Endothelial cell of umbilical vein (primary cell): ENCODE data around the gene RPL7L1. TPM values are rescaled to one million over a fixed set of nuclear protein-coding genes. Genes with fewer than 3 reads are reported as not detected.

Experiments used
- BruUV-seq: library from RNA; stranded (reverse); fragments of 400-500 nt; replicated peaks from 2 replicates; lab custom pipeline; 2021; lab: Mats Ljungman, UMichigan
- CTCF ChIA-PET: fragments of 300-600, 350-600 bp; sonication (Branson Sonifier 250); formaldehyde crosslinking; loops from one replicate; lab custom pipeline; 2021; ENCODE audit warnings: antibody characterized with exemption, inconsistent platforms; lab: Charles Lee
- POLR2A ChIA-PET: fragments of 300-600, 350-600 bp; sonication (Branson Sonifier 250); formaldehyde crosslinking; loops from one replicate; lab custom pipeline; 2021; ENCODE audit warnings: antibody characterized with exemption, inconsistent platforms; lab: Charles Lee
- DNase-seq: peaks from one replicate; pipeline ENCODE4 v3.0.0-alpha.2; 2011; ENCODE audit warnings: low read depth, low spot score
- FAIRE-seq: peaks from 2 replicates; lab custom pipeline; 2011; peaks lifted over from hg19 to GRCh38; lab: Jason Lieb, UNC
- H2AFZ ChIP-seq: 2 replicates; pipeline ENCODE4 v1.6.0; 2012; ENCODE audit warnings: low read depth, low read length, control low read depth, inconsistent platforms
- H3K27ac ChIP-seq: 2 replicates; pipeline ENCODE4 v1.5.1; 2011; ENCODE audit warnings: low read depth, mild to moderate bottlenecking, control low read depth, low read length, moderate library complexity; ENCODE audit not compliant: insufficient read depth
- H3K27me3 ChIP-seq, 2 experiments: 2 replicates each; pipeline versions ENCODE4 v1.6.0 to v1.6.1; 2011; ENCODE audit warnings: low read length in 2 of 2, mixed read lengths in 1 of 2; ENCODE audit not compliant: control insufficient read depth in 2 of 2, insufficient read depth in 2 of 2
- H3K36me3 ChIP-seq, 2 experiments: 2 replicates in 1 of 2; 3 replicates in 1 of 2; pipeline ENCODE4 v1.5.1; 2011; ENCODE audit warnings: low read length in 2 of 2, mild to moderate bottlenecking in 1 of 2, moderate library complexity in 1 of 2; ENCODE audit not compliant: control insufficient read depth in 2 of 2, insufficient read depth in 2 of 2; ENCODE audit errors: extremely low read depth in 1 of 2
- H3K4me1 ChIP-seq: 3 replicates; pipeline ENCODE4 v1.5.1; 2011; ENCODE audit warnings: mild to moderate bottlenecking, low read length; ENCODE audit not compliant: control insufficient read depth, insufficient read depth; ENCODE audit errors: extremely low read depth
- H3K4me2 ChIP-seq: 2 replicates; pipeline ENCODE4 v1.6.1; 2011; ENCODE audit warnings: low read length, control low read depth, mixed read lengths; ENCODE audit not compliant: insufficient read depth
- H3K4me3 ChIP-seq, 3 experiments: fragments of 200-600 bp in 1 of 3; sonication (generic), shearing (Covaris generic) in 1 of 3; replicated peaks in 1 of 3; 2 replicates each; pipeline ENCODE4 v1.5.1; 2011 to 2016; ENCODE audit warnings: control low read depth in 3 of 3, low read length in 3 of 3, mild to moderate bottlenecking in 2 of 3, inconsistent platforms in 1 of 3, low read depth in 1 of 3, moderate library complexity in 1 of 3; ENCODE audit not compliant: insufficient read depth in 1 of 3
- H3K79me2 ChIP-seq: 2 replicates; pipeline ENCODE4 v1.6.0; 2012; ENCODE audit warnings: low read length, inconsistent platforms; ENCODE audit not compliant: control insufficient read depth, insufficient read depth
- H3K9ac ChIP-seq: replicated peaks from 2 replicates; pipeline ENCODE3; 2011; ENCODE audit warnings: low read length, control low read depth; ENCODE audit not compliant: insufficient read depth; ENCODE audit errors: extremely low read depth
- H3K9me1 ChIP-seq: replicated peaks from 3 replicates; pipeline ENCODE4 v1.6.0; 2011; ENCODE audit warnings: mild to moderate bottlenecking, low read length; ENCODE audit not compliant: control insufficient read depth, insufficient read depth; ENCODE audit errors: extremely low read depth
- H3K9me3 ChIP-seq: replicated peaks from 2 replicates; pipeline ENCODE4 v1.5.1; 2012; ENCODE audit warnings: low read length, inconsistent platforms; ENCODE audit not compliant: control insufficient read depth, insufficient read depth
- H4K20me1 ChIP-seq: replicated peaks from 2 replicates; pipeline ENCODE3; 2011; ENCODE audit warnings: mild to moderate bottlenecking, low read length; ENCODE audit not compliant: control insufficient read depth, insufficient read depth; ENCODE audit errors: extremely low read depth
- FOS ChIP-seq: IDR thresholded peaks from 2 replicates; pipeline ENCODE4 v1.6.1; 2011; ENCODE audit warnings: mild to moderate bottlenecking, low read length, moderate library complexity, borderline replicate concordance; ENCODE audit not compliant: insufficient read depth
- GATA2 ChIP-seq: IDR thresholded peaks from 2 replicates; pipeline ENCODE4 v1.7.0; 2011; ENCODE audit warnings: low read depth, mild to moderate bottlenecking, moderate library complexity, mixed read lengths, low read length; ENCODE audit not compliant: insufficient read length, insufficient read depth
- MAX ChIP-seq: IDR thresholded peaks from 2 replicates; pipeline ENCODE4 v1.6.1; 2011; ENCODE audit not compliant: insufficient read depth, insufficient read length
- POLR2A ChIP-seq: IDR thresholded peaks from 2 replicates; pipeline ENCODE4 v1.6.1; 2012; ENCODE audit warnings: low read depth, mild to moderate bottlenecking, control low read depth, low read length
- dilution Hi-C: fragments of 300-500 bp; cut with MboI; formaldehyde crosslinking; loops from one replicate; pipeline ENCODE4 v1.15.0; 2019; ENCODE audit warnings: low sequenced_read_pairs; ENCODE audit not compliant: extremely low pct_ligation_motif_present
- intact Hi-C: fragments of 100-400 bp; cut with micrococcal nuclease; formaldehyde crosslinking; loops from one replicate; pipeline ENCODE4 v1.10.0; 2022
- polyA plus RNA-seq, 4 experiments: library from polyadenylated mRNA; depleted of rRNA in 3 of 4; stranded (reverse) in 3 of 4; unstranded in 1 of 4; fragments of >200 nt; gene quantifications; 2 replicates each; pipeline versions ENCODE4 v1.2.1 to v1.2.3, GENCODE V29; 2011 to 2012; ENCODE audit warnings: missing spikeins in 1 of 4
- total RNA-seq: library from RNA; stranded (reverse); gene quantifications from 2 replicates; pipeline ENCODE4 v1.2.3, GENCODE V29; 2021
- TF ChIP-seq, protein P1 (sequence below), 2 donors: IDR thresholded peaks; 1 replicate in 1 of 2; 2 replicates in 1 of 2; pipeline ENCODE4 v1.5.1; 2011; ENCODE audit warnings: low read length in 2 of 2, mild to moderate bottlenecking in 2 of 2, moderate library complexity in 2 of 2, control low read depth in 1 of 2, inconsistent platforms in 1 of 2, low read depth in 1 of 2; ENCODE audit not compliant: insufficient read depth in 1 of 2; ENCODE audit errors: extremely low read depth in 1 of 2

Gene RPL7L1
- total and polyA plus RNA-seq, 2 donors (not counting 3 experiments of a cell fraction or from before 2014, with no cell fraction given) = 36.9 to 103 TPM

GRCh38 chr6:42889815-42890214, 10.4 kb downstream of the RPL7L1 start:
- H3K9me1 ChIP-seq = no peaks in the 10 kb centered on the region
- H2AFZ ChIP-seq = no peak overlapping the region
- H3K27me3 ChIP-seq = no peaks in the 10 kb centered on the region
- no peaks in the 10 kb centered on the region for H4K20me1 ChIP-seq
- peak overlapping the region; percentile 78 for H3K9ac ChIP-seq
- no peak overlapping the region for H3K27ac ChIP-seq
- peaks cover 4% of the 10 kb centered on the region for H3K4me1 ChIP-seq
- ChIA-PET CTCF (interaction anchor here (0.6 kb wide), 1 partner anchor 158 kb away, joined by 3 read pairs; no protein-coding TSS in a partner anchor), POLR2A (no interaction called here)
- DNase-seq = no peak
- TF ChIP-seq, protein P1, sequence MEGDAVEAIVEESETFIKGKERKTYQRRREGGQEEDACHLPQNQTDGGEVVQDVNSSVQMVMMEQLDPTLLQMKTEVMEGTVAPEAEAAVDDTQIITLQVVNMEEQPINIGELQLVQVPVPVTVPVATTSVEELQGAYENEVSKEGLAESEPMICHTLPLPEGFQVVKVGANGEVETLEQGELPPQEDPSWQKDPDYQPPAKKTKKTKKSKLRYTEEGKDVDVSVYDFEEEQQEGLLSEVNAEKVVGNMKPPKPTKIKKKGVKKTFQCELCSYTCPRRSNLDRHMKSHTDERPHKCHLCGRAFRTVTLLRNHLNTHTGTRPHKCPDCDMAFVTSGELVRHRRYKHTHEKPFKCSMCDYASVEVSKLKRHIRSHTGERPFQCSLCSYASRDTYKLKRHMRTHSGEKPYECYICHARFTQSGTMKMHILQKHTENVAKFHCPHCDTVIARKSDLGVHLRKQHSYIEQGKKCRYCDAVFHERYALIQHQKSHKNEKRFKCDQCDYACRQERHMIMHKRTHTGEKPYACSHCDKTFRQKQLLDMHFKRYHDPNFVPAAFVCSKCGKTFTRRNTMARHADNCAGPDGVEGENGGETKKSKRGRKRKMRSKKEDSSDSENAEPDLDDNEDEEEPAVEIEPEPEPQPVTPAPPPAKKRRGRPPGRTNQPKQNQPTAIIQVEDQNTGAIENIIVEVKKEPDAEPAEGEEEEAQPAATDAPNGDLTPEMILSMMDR (IDR thresholded peaks at IDR 0.05; ENCODE audit: extremely low read depth in 1 of 2, insufficient read depth in 1 of 2, low read depth in 1 of 2, low read length in 2 of 2) = no peak
- TF ChIP-seq GATA2 (no peak), FOS (no peak), MAX (no peak), POLR2A (no peak)
- no peaks in the 10 kb centered on the region for H3K9me3 ChIP-seq
- no TSS peak for BruUV-seq
- no peaks in the 10 kb centered on the region for H3K79me2 ChIP-seq
- peak overlapping the region in 2 of 3 experiments; percentile 62 to 68 for H3K4me3 ChIP-seq
- peak overlapping the region; percentile 22 for H3K4me2 ChIP-seq
- intact Hi-C loops (loop anchor here (1.0 to 5.0 kb wide), 3 partner anchors 9 to 143 kb away; partner anchors contain the start of genes RPL7L1 and TBCC), dilution Hi-C loops (no loop called here)
- FAIRE-seq = no peak
- peaks cover 5 to 10% of the 10 kb centered on the region in 2 experiments for H3K36me3 ChIP-seq
